ENCODE measurements around the gene CES3. TPM values are rescaled to one million over a fixed set of nuclear protein-coding genes. Genes with fewer than 3 reads are reported as not detected.

The CES3 gene
- total and polyA plus RNA-seq, 9 of the 15 experiments (the other 6 are each of a cell fraction or from before 2014, with no cell fraction given): 0.06 to 2.2 (median 0.68) TPM

DNA sequence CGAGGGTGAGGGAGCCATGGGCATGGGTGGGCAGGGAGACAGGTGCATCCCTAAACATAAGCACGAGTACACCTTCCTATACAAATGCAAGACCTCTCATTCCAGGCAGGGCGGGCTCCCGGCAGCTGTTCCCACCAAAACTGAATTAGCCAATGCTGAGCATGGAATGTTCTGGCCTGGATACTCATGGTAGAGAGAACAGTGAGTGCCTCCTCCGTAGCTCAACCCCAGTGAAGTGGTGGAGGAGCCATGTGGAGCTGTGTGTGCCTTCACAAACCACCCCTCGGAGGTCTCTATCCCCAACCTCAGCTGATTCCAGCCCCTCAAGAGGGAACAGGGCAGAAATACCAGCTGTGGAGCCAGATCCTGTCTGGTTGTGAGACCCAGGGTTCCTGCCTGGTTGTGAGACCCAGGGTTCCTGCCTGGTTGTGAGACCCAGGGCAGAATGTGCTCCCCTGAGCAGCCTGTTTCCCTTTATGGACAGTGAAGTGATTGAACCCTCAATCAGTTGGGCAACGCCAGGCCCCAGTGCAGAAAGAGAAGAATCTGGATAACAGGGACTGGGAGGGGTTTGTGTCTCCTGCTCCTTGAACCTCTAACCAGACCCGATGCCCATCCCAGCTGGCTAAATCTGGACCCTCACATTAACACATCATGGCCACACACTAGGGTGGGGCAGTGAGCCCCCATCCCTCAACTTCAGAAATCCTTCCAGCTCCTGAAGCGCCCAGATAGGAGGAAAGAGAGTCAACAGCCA lies 40.0 kb upstream of the CES3 start (continued):
- TF ChIP-seq JUND (IDR thresholded peaks at IDR 0.05; ENCODE audit: borderline replicate concordance, low read depth, low read length) (no peak), JUND (tag; IDR thresholded peaks at IDR 0.05; ENCODE audit: borderline replicate concordance, low read depth, low read length) (no peak), NBN (IDR thresholded peaks at IDR 0.05; ENCODE audit: low read depth) (no peak), ZNF232 (CRISPR knock-in tag; IDR thresholded peaks at IDR 0.05) (no peak), MYC (IDR thresholded peaks at IDR 0.05; ENCODE audit: low read depth, low read length) (no peak), MYC (CRISPR knock-in tag; IDR thresholded peaks at IDR 0.05; ENCODE audit: borderline replicate concordance, low read depth) (no peak), RAD21 (CRISPR knock-in tag; conservative IDR thresholded peaks at IDR 0.05 in 1 of 2, IDR thresholded peaks at IDR 0.05 in 1 of 2) (no peak), ZBTB7A (IDR thresholded peaks at IDR 0.05; ENCODE audit: borderline replicate concordance, control insufficient read depth, low read depth, low read length) (no peak), MIER1 (IDR thresholded peaks at IDR 0.05; ENCODE audit: low read depth) (no peak), REST (IDR thresholded peaks at IDR 0.05; ENCODE audit: borderline replicate concordance) (no peak), REST (CRISPR knock-in tag; IDR thresholded peaks at IDR 0.05; ENCODE audit: low read depth) (no peak), POLR3G (IDR thresholded peaks at IDR 0.05; ENCODE audit: extremely low read depth, insufficient read length, insufficient replicate concordance) (no peak), ZNF707 (CRISPR knock-in tag; conservative IDR thresholded peaks at IDR 0.05) (no peak), MTA1 (IDR thresholded peaks at IDR 0.05; ENCODE audit: borderline replicate concordance) (no peak), TEAD2 (tag; IDR thresholded peaks at IDR 0.05) (no peak)

Measured in K562 (cell line).